HL-60 (cell line): ENCODE results near the gene PFDN2.

Source experiments
- GABPA ChIP-seq: IDR thresholded peaks from 2 replicates; pipeline ENCODE4 v1.6.1; 2012; ENCODE audit warnings: low read depth
- POLR2AphosphoS5 ChIP-seq: IDR thresholded peaks from 2 replicates; pipeline ENCODE4 v1.6.1; 2012; ENCODE audit warnings: low read depth
- TF ChIP-seq, protein P1 (sequence below): IDR thresholded peaks from one replicate; pipeline ENCODE4 v1.5.1; 2011; ENCODE audit warnings: low read length, control low read depth, inconsistent platforms; ENCODE audit not compliant: insufficient read depth
- TF ChIP-seq, protein P2 (sequence below): IDR thresholded peaks from 2 replicates; pipeline ENCODE4 v1.6.1; 2012; ENCODE audit warnings: low read depth; ENCODE audit not compliant: insufficient replicate concordance

DNA sequence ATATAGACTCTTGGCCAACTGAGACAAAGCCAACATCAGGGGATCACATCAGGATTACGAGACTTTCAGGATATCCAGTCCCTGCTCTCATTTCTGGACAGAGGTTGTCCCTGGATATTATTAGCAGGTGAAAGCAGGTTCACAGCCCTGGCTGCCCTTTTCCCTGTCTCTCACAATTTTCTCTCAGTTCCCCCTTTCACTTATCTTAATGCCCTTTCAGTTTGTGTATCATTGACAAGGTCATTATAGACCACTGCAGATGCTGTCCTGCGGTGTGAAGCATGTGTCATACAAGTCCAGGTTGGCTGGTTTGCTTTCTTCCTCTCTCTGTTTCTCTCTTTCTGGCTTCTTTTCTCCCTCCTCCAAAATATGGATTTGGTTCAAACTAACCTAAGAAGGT, 21.8 kb downstream of the PFDN2 start:
- TF ChIP-seq, protein P1, sequence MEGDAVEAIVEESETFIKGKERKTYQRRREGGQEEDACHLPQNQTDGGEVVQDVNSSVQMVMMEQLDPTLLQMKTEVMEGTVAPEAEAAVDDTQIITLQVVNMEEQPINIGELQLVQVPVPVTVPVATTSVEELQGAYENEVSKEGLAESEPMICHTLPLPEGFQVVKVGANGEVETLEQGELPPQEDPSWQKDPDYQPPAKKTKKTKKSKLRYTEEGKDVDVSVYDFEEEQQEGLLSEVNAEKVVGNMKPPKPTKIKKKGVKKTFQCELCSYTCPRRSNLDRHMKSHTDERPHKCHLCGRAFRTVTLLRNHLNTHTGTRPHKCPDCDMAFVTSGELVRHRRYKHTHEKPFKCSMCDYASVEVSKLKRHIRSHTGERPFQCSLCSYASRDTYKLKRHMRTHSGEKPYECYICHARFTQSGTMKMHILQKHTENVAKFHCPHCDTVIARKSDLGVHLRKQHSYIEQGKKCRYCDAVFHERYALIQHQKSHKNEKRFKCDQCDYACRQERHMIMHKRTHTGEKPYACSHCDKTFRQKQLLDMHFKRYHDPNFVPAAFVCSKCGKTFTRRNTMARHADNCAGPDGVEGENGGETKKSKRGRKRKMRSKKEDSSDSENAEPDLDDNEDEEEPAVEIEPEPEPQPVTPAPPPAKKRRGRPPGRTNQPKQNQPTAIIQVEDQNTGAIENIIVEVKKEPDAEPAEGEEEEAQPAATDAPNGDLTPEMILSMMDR = no peak
- TF ChIP-seq POLR2AphosphoS5 = no peak
- TF ChIP-seq GABPA = no peak
- TF ChIP-seq, protein P2, sequence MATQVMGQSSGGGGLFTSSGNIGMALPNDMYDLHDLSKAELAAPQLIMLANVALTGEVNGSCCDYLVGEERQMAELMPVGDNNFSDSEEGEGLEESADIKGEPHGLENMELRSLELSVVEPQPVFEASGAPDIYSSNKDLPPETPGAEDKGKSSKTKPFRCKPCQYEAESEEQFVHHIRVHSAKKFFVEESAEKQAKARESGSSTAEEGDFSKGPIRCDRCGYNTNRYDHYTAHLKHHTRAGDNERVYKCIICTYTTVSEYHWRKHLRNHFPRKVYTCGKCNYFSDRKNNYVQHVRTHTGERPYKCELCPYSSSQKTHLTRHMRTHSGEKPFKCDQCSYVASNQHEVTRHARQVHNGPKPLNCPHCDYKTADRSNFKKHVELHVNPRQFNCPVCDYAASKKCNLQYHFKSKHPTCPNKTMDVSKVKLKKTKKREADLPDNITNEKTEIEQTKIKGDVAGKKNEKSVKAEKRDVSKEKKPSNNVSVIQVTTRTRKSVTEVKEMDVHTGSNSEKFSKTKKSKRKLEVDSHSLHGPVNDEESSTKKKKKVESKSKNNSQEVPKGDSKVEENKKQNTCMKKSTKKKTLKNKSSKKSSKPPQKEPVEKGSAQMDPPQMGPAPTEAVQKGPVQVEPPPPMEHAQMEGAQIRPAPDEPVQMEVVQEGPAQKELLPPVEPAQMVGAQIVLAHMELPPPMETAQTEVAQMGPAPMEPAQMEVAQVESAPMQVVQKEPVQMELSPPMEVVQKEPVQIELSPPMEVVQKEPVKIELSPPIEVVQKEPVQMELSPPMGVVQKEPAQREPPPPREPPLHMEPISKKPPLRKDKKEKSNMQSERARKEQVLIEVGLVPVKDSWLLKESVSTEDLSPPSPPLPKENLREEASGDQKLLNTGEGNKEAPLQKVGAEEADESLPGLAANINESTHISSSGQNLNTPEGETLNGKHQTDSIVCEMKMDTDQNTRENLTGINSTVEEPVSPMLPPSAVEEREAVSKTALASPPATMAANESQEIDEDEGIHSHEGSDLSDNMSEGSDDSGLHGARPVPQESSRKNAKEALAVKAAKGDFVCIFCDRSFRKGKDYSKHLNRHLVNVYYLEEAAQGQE = no peak
